ENCODE measurements around the gene CXorf58. TPM values are rescaled to one million over a fixed set of nuclear protein-coding genes. Genes with fewer than 3 reads are reported as not detected.

The CXorf58 gene
- total and polyA plus RNA-seq, 2 of the 13 experiments (the other 11 are each of a cell fraction or from before 2014, with no cell fraction given), result not detected

- H3K4me1 ChIP-seq (ENCODE audit: insufficient read depth, low read length), result peaks cover 64% of the 10 kb centered on the region
- in situ Hi-C loops (cut with HindIII; ENCODE audit: extremely low pct_ligation_motif_present, low pct_unique_long_range_greater_than_20kb) (no loop called here), intact Hi-C loops (cut with micrococcal nuclease; ENCODE audit: unreplicated experiment) (no loop called here)
- WGBS (ENCODE audit: low lambda C conversion rate), result 73% methylated on average over 3 of the region's 3 CpGs
- POLR2A ChIA-PET, result no interaction called here
- BruUV-seq (replicated peaks), result no TSS peak
- no peaks in the 10 kb centered on the region for H3K36me3 ChIP-seq (replicated peaks in 1 of 2; ENCODE audit: control insufficient read depth in 1 of 2, insufficient read depth in 2 of 2, low read length in 2 of 2)
- no peaks in the 10 kb centered on the region for H3K27me3 ChIP-seq (ENCODE audit: control insufficient read depth in 1 of 2, insufficient read depth in 2 of 2, low read length in 2 of 2)
- no peak overlapping the region for H2AFZ ChIP-seq (ENCODE audit: low read length)
- TF ChIP-seq MEF2D (CRISPR knock-in tag; IDR thresholded peaks at IDR 0.05) (no peak), KDM1A (CRISPR knock-in tag; IDR thresholded peaks at IDR 0.05) (no peak), SCMH1 (CRISPR knock-in tag; IDR thresholded peaks at IDR 0.05; ENCODE audit: borderline replicate concordance) (no peak), HOXA5 (CRISPR knock-in tag; IDR thresholded peaks at IDR 0.05) (no peak), ZNF121 (CRISPR knock-in tag; IDR thresholded peaks at IDR 0.05) (no peak), ZFAT (CRISPR knock-in tag; conservative IDR thresholded peaks at IDR 0.05) (no peak), ZBTB44 (CRISPR knock-in tag; IDR thresholded peaks at IDR 0.05) (no peak), ZNF441 (CRISPR knock-in tag; IDR thresholded peaks at IDR 0.05; ENCODE audit: borderline replicate concordance) (no peak), FOXA1 (IDR thresholded peaks at IDR 0.05) (no peak), FOXA1 (CRISPR knock-in tag; IDR thresholded peaks at IDR 0.05) (no peak), ZNF703 (CRISPR knock-in tag; IDR thresholded peaks at IDR 0.05; ENCODE audit: borderline replicate concordance) (no peak), MIXL1 (CRISPR knock-in tag; IDR thresholded peaks at IDR 0.05) (no peak), TBX2 (CRISPR knock-in tag; IDR thresholded peaks at IDR 0.05; ENCODE audit: borderline replicate concordance) (no peak)
- TF ChIP-seq, protein P1, sequence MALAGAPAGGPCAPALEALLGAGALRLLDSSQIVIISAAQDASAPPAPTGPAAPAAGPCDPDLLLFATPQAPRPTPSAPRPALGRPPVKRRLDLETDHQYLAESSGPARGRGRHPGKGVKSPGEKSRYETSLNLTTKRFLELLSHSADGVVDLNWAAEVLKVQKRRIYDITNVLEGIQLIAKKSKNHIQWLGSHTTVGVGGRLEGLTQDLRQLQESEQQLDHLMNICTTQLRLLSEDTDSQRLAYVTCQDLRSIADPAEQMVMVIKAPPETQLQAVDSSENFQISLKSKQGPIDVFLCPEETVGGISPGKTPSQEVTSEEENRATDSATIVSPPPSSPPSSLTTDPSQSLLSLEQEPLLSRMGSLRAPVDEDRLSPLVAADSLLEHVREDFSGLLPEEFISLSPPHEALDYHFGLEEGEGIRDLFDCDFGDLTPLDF (CRISPR knock-in tag; IDR thresholded peaks at IDR 0.05), result no peak
- no peaks in the 10 kb centered on the region for H3K9me3 ChIP-seq (ENCODE audit: low read length)
- no peak overlapping the region for H3K9ac ChIP-seq (ENCODE audit: insufficient read depth, low read depth, low read length)
- H3K27ac ChIP-seq (ENCODE audit: extremely low read length, insufficient read depth, low read length), result no peak overlapping the region
- H3K79me2 ChIP-seq (ENCODE audit: insufficient read depth, low read length), result peaks cover 3% of the 10 kb centered on the region
- FAIRE-seq (no peak), ATAC-seq (no peak), DNase-seq (ENCODE audit: low spot score) (no peak)
- CTCF ChIA-PET (ENCODE audit: low intra/inter-chr PET ratio, low total read pairs), result no interaction called here
- no peaks in the 10 kb centered on the region for H4K20me1 ChIP-seq (ENCODE audit: insufficient read depth, low read length)
- no peak overlapping the region for H3K4me2 ChIP-seq (ENCODE audit: low read depth, low read length)
- H3K4me3 ChIP-seq (replicated peaks in 1 of 3; ENCODE audit: insufficient read depth in 1 of 3, low read depth in 2 of 3, low read length in 3 of 3), result no peak overlapping the region
Measured at GRCh38 chrX:23898412-23898959, 9.3 kb upstream of the CXorf58 start.
